ENCODE data around the gene CADM2. TPM values are rescaled to one million over a fixed set of nuclear protein-coding genes. Genes with fewer than 3 reads are reported as not detected.
"Not testable (repeated sequence)": the region's sequence is repeated elsewhere in the genome, so short reads cannot be mapped to it uniquely, and the experiment has no call there.

CADM2 gene
- total and polyA plus RNA-seq, 4 donors = 42.2 to 133 (median 81.1) TPM

DNA sequence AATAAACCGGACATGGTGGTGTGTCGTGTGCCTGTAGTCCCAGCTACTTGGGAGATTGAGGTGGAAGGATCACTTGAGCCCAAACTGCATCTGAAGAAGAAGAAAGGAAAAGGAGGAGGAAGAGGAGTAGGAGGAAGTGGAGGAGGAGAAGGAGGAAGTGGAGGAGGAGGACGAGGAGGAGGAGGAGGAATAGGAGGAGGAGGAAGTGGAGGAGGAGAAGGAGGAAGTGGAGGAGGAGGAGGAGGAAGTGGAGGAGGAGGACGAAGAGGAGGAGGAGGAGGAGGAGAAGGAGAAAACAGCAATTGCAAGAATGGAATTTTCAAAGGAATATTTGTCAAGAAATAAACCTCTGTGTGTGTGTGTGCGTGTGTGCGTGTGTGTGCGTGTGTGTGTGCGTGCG, 528.6 kb downstream of the CADM2 start:
- no peaks in the 10 kb centered on the region for H3K27me3 ChIP-seq (ENCODE audit: control insufficient read depth, insufficient read depth, low read length)
- no peak overlapping the region for H3K4me3 ChIP-seq (ENCODE audit: low read depth, low read length)
- H3K36me3 ChIP-seq (ENCODE audit: control insufficient read depth, insufficient read depth, low read length) = no peaks in the 10 kb centered on the region
- 98% methylated on average over 4 of the region's 9 CpGs for WGBS (ENCODE audit: insufficient coverage)
- DNase-seq (ENCODE audit: low read depth in 4 of 6, low spot score in 6 of 6) = no peak
- no peaks in the 10 kb centered on the region for H3K9me3 ChIP-seq (ENCODE audit: control insufficient read depth, insufficient read depth, low read length)
- H3K27ac ChIP-seq (ENCODE audit: low read depth, low read length) = no peak overlapping the region
- no peaks in the 10 kb centered on the region for H3K4me1 ChIP-seq (ENCODE audit: control insufficient read depth, insufficient read depth, low read length)

DNA sequence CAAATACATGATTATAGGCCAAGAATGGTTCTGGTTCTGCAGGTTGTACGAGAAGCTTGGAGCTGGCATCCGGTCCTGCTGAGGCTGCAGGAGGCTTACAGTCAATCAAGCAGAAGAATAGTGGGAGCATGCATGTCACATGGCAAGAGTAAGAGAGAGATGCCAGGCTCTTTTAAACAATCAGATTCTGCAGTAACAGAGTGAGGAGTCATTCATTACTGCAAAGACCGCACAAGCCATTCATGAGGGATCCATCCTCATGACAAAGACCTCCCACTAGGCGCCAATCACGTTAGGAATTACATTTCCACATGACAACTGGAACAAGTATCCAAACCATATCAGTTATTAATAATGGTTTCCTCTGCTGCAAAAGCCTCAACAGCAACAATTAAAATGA, 536.8 kb downstream of the CADM2 start:
- 76% methylated on average over 3 of the region's 5 CpGs for WGBS (ENCODE audit: insufficient coverage)
- no peaks in the 10 kb centered on the region for H3K27me3 ChIP-seq (ENCODE audit: control insufficient read depth, insufficient read depth, low read length)
- H3K4me3 ChIP-seq (ENCODE audit: low read depth, low read length) = no peak overlapping the region
- H3K27ac ChIP-seq (ENCODE audit: low read depth, low read length) = no peak overlapping the region
- DNase-seq (ENCODE audit: low read depth in 4 of 6, low spot score in 6 of 6) = no peak
- H3K36me3 ChIP-seq (ENCODE audit: control insufficient read depth, insufficient read depth, low read length) = no peaks in the 10 kb centered on the region
- no peaks in the 10 kb centered on the region for H3K9me3 ChIP-seq (ENCODE audit: control insufficient read depth, insufficient read depth, low read length)
- no peaks in the 10 kb centered on the region for H3K4me1 ChIP-seq (ENCODE audit: control insufficient read depth, insufficient read depth, low read length)

DNA sequence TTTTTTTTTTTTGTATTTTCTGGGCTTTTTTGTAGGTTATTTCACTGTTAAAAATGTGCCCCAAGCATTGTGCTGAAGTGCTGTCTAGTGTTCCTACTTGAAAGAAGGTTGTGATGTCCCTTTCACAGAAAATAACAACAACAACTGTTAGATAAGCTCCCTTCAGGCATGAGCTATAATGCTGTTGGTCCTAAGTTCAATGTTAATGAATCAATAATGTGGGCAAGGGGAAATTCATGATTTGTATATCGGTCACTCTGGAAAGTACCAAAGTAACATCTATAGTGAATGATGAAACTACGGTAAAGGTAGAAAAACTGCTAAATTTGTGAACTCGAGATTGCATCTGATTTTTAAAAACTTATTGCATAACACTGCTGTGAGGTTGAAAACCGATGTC, 539.4 kb downstream of the CADM2 start:
- no peak for DNase-seq (ENCODE audit: low read depth in 4 of 6, low spot score in 6 of 6)
- Histone ChIP-seq H3K4me1 (ENCODE audit: control insufficient read depth, insufficient read depth, low read length) (no peaks in the 10 kb centered on the region), H3K27me3 (ENCODE audit: control insufficient read depth, insufficient read depth, low read length) (no peaks in the 10 kb centered on the region), H3K36me3 (ENCODE audit: control insufficient read depth, insufficient read depth, low read length) (no peaks in the 10 kb centered on the region), H3K9me3 (ENCODE audit: control insufficient read depth, insufficient read depth, low read length) (no peaks in the 10 kb centered on the region), H3K4me3 (ENCODE audit: low read depth, low read length) (no peak overlapping the region), H3K27ac (ENCODE audit: low read depth, low read length) (no peak overlapping the region)
- WGBS (ENCODE audit: insufficient coverage) = 100% methylated on average over 1 of the region's 4 CpGs

DNA sequence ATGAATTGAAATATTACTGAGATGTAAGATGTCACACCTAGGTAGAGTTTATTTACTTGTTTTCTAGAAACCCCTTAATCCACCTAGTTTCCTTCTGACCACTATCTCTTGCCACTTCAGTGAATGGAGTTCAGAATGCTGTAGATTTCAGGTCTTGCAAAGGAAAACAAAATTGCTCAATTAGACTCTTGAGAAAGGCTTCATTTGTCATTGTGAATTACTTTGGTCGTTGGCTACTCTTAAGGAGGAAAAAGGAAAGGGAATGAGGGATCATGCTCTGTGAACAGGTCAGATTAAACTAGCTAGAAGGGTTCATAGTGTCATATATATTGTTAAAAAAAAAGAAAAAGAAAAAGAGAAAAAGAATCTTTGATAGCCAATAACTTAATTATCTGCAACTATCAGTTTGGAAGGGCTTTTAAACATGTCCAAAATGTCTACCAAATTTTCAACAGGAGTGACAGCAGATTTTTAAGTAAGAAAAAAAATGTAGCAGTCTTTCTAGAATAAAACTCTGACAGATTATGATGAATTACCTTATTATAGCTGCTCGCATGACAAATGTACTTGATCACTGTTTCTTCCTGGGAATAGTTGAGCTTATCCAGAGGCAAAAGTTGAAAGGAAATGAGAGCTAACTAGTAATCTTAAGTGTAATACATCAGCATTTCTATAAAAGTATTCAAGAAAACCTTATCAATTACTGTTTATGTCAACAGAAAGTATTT, 543.5 kb downstream of the CADM2 start:
- 14% methylated on average over 1 of the region's 2 CpGs for WGBS (ENCODE audit: insufficient coverage)
- peak in 1 of 6 donors; percentile 32 for DNase-seq (ENCODE audit: low read depth in 4 of 6, low spot score in 6 of 6)

DNA sequence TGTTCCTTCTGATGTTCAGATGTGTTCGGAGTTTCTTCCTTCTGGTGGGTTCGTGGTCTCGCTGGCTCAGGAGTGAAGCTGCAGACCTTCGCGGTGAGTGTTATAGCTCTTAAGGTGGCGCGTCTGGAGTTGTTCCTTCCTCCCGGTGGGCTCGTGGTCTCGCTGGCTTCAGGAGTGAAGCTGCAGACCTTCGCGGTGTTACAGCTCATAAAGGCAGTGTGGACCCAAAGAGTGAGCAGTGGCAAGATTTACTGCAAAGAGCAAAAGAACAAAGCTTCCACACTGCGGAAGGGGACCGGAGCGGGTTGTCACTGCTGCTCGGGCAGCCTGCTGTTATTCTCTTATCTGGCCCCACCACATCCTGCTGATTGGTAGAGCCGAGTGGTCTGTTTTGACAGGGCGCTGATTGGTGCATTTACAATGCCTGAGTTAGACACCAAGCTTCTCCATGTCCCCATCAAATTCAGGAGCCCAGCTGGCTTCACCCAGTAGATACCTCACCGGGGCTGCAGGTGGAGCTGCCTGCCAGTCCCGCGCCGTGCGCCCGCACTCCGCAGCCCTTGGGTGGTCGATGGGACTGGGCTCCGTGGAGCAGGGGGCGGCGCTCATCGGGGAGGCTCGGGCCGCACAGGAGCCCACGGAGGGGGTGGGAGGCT, 545.5 kb downstream of the CADM2 start:
- not testable (repeated sequence) for H3K27ac ChIP-seq (ENCODE audit: low read depth, low read length); H3K4me3 ChIP-seq (ENCODE audit: low read depth, low read length); H3K9me3 ChIP-seq (ENCODE audit: control insufficient read depth, insufficient read depth, low read length); H3K27me3 ChIP-seq (ENCODE audit: control insufficient read depth, insufficient read depth, low read length); H3K4me1 ChIP-seq (ENCODE audit: control insufficient read depth, insufficient read depth, low read length); DNase-seq (ENCODE audit: low read depth in 4 of 6, low spot score in 6 of 6); H3K36me3 ChIP-seq (ENCODE audit: control insufficient read depth, insufficient read depth, low read length)
- WGBS (ENCODE audit: insufficient coverage) = 94% methylated on average over 30 of the region's 33 CpGs

More for the DNA sequence above, 543.5 kb downstream of the CADM2 start:
- Histone ChIP-seq H3K27me3 (ENCODE audit: control insufficient read depth, insufficient read depth, low read length) (no peaks in the 10 kb centered on the region), H3K27ac (ENCODE audit: low read depth, low read length) (no peak overlapping the region), H3K9me3 (ENCODE audit: control insufficient read depth, insufficient read depth, low read length) (no peaks in the 10 kb centered on the region), H3K4me3 (ENCODE audit: low read depth, low read length) (no peak overlapping the region), H3K36me3 (ENCODE audit: control insufficient read depth, insufficient read depth, low read length) (no peaks in the 10 kb centered on the region), H3K4me1 (ENCODE audit: control insufficient read depth, insufficient read depth, low read length) (no peaks in the 10 kb centered on the region)

DNA sequence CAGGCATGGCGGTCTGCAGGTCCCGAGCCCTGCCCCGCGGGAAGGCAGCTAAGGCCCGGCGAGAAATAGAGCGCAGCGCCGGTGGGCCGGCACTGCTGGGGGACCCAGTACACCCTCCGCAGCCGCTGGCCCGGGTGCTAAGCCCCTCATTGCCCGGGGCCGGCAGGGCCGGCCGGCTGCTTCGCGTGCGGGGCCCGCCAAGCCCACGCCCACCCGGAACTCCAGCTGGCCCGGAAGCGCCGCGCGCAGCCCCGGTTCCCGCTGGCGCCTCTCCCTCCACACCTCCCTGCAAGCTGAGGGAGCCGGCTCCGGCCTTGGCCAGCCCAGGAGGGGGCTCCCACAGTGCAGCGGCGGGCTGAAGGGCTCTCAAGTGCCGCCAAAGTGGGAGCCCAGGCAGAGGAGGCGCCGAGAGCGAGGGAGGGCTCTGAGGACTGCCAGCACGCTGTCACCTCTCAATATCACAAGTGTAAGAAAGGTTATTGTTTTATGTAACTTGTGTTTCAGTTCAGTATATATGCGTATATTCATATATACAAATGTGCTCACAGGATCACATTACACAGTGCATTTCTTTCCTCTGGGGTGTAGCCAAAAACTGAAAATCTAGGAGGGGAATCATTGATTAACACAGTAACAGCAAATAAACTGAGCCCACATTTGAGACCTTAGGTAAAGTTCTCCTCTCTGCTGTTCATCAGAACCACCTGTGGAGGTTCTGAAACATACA, 546.2 kb downstream of the CADM2 start:
- 97% methylated on average over 16 of the region's 41 CpGs for WGBS (ENCODE audit: insufficient coverage)
- DNase-seq (ENCODE audit: low read depth in 4 of 6, low spot score in 6 of 6); H3K4me3 ChIP-seq (ENCODE audit: low read depth, low read length); H3K9me3 ChIP-seq (ENCODE audit: control insufficient read depth, insufficient read depth, low read length); H3K27me3 ChIP-seq (ENCODE audit: control insufficient read depth, insufficient read depth, low read length); H3K4me1 ChIP-seq (ENCODE audit: control insufficient read depth, insufficient read depth, low read length); H3K36me3 ChIP-seq (ENCODE audit: control insufficient read depth, insufficient read depth, low read length); H3K27ac ChIP-seq (ENCODE audit: low read depth, low read length): not testable (repeated sequence)

DNA sequence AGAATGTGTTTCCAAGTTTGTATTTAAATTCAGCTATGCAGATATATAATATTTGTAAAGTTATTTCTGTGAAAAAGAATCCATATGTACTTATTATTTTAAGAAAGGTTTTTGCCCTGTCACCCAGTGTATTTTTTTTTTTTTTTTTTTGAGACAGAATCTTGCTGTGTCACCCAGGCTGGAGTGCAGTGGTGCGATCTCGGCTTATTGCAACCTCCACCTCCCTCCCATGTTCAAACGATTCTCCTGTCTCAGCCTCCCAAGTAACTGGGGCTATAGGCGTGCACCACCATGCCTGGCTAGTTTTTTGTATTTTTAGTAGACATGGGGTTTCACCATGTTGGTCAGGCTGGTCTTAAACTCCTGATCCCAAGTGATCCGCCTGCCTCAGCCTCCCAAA, 548.3 kb downstream of the CADM2 start:
- H3K27me3 ChIP-seq (ENCODE audit: control insufficient read depth, insufficient read depth, low read length); DNase-seq (ENCODE audit: low read depth in 4 of 6, low spot score in 6 of 6); H3K4me1 ChIP-seq (ENCODE audit: control insufficient read depth, insufficient read depth, low read length); H3K9me3 ChIP-seq (ENCODE audit: control insufficient read depth, insufficient read depth, low read length); H3K27ac ChIP-seq (ENCODE audit: low read depth, low read length); H3K36me3 ChIP-seq (ENCODE audit: control insufficient read depth, insufficient read depth, low read length); H3K4me3 ChIP-seq (ENCODE audit: low read depth, low read length): not testable (repeated sequence)
- WGBS (ENCODE audit: insufficient coverage) = 100% methylated on average over 1 of the region's 5 CpGs

DNA sequence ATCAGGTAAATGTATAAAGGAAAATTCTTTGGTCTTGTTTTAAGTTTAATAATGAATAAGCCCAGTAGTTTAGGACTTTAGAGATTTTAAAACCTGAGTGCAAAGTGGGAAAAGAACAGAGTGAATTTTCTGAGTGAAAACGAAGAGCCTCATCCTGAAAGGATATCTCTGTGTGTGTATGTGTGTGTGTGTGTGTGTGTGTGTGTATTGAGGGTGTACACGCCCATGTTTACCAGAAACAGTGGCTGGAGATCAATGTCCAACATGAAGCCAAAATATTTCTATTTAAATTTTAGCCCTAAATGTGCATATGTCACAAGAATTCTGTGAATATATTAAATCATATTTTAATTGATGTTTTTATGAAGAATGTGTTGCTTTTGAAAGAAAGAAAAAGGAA, 549.9 kb downstream of the CADM2 start:
- Histone ChIP-seq H3K9me3 (ENCODE audit: control insufficient read depth, insufficient read depth, low read length) (no peaks in the 10 kb centered on the region), H3K36me3 (ENCODE audit: control insufficient read depth, insufficient read depth, low read length) (no peaks in the 10 kb centered on the region), H3K4me1 (ENCODE audit: control insufficient read depth, insufficient read depth, low read length) (no peaks in the 10 kb centered on the region), H3K4me3 (ENCODE audit: low read depth, low read length) (no peak overlapping the region), H3K27ac (ENCODE audit: low read depth, low read length) (no peak overlapping the region), H3K27me3 (ENCODE audit: control insufficient read depth, insufficient read depth, low read length) (no peaks in the 10 kb centered on the region)
- DNase-seq (ENCODE audit: low read depth in 4 of 6, low spot score in 6 of 6) = no peak
- 80% methylated on average over 1 of the region's 2 CpGs for WGBS (ENCODE audit: insufficient coverage)

DNA sequence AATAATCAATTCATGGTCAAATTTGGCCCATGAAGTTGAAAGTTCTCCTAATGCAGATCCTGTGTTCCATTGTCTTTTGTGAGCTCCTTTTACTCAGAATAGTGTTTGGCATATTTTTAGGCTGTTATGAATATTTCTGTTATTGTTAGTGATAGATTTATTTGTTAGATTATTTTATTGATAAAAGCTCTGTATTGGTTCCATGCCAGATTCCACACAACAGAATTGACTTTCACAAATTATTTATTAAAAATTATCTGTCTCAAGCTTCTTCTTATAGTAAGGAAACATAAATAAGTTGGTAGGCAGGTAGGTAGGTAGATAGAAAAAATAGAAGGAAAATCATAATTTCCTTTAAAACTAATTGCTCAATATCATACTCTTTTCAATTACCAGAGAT, 557.4 kb downstream of the CADM2 start:
- H3K27ac ChIP-seq (ENCODE audit: low read depth, low read length) = no peak overlapping the region
- no peaks in the 10 kb centered on the region for H3K4me1 ChIP-seq (ENCODE audit: control insufficient read depth, insufficient read depth, low read length)
- no peaks in the 10 kb centered on the region for H3K9me3 ChIP-seq (ENCODE audit: control insufficient read depth, insufficient read depth, low read length)
- no peak for DNase-seq (ENCODE audit: low read depth in 4 of 6, low spot score in 6 of 6)
- H3K4me3 ChIP-seq (ENCODE audit: low read depth, low read length) = no peak overlapping the region
- no peaks in the 10 kb centered on the region for H3K27me3 ChIP-seq (ENCODE audit: control insufficient read depth, insufficient read depth, low read length)
- no peaks in the 10 kb centered on the region for H3K36me3 ChIP-seq (ENCODE audit: control insufficient read depth, insufficient read depth, low read length)

DNA sequence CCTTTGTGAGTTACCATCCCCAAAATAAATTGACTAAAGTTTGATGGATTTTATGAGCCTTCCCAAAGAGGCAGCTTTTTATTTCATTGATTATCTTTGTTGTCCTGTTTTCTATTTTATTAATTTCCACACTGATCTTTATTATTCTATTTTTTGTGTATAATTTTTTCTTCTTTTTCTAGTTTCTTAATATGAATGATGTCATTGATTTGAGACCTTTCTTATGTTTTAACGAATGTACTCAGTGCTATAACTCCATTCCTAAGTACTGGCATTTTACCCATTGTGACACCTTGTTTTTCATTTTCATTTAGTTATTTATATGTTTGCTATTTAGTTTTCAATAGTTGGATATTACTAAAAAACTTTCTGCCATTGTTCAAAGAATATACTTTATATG, 565.3 kb downstream of the CADM2 start:
- no CpG with 5 or more reads among the region's 1 CpG for WGBS (ENCODE audit: insufficient coverage)
- no peak for DNase-seq (ENCODE audit: low read depth in 4 of 6, low spot score in 6 of 6)
- Histone ChIP-seq H3K27me3 (ENCODE audit: control insufficient read depth, insufficient read depth, low read length) (no peaks in the 10 kb centered on the region), H3K9me3 (ENCODE audit: control insufficient read depth, insufficient read depth, low read length) (no peaks in the 10 kb centered on the region), H3K27ac (ENCODE audit: low read depth, low read length) (no peak overlapping the region), H3K4me3 (ENCODE audit: low read depth, low read length) (no peak overlapping the region), H3K4me1 (ENCODE audit: control insufficient read depth, insufficient read depth, low read length) (no peaks in the 10 kb centered on the region), H3K36me3 (ENCODE audit: control insufficient read depth, insufficient read depth, low read length) (no peaks in the 10 kb centered on the region)
